Stimulated activated CD8-positive, alpha-beta memory T cell treated with anti-CD3 and anti-CD28 coated beads, Interleukin-4, amount 100 ng/mL, for 4 hours (primary cell): ENCODE measurements around the gene ADCY5.

Experiments
- DNase-seq, 2 donors: peaks; one replicate each; pipeline ENCODE4 v3.0.0-alpha.2; 2020; ENCODE audit warnings: low read depth in 2 of 2, low spot score in 1 of 2

ADCY5 gene

GRCh38 chr3:123388811-123389627 lies 59.9 kb downstream of the ADCY5 start:
- DNase-seq, result no peak

GRCh38 chr3:123388042-123388441 lies 60.8 kb downstream of the ADCY5 start:
- no peak for DNase-seq

GRCh38 chr3:123387532-123387931 lies 61.4 kb downstream of the ADCY5 start:
- DNase-seq, result no peak

- DNase-seq, result no peak
Measured at GRCh38 chr3:123386477-123387040, 62.3 kb downstream of the ADCY5 start.

GRCh38 chr3:123385981-123386380 lies 62.9 kb downstream of the ADCY5 start:
- DNase-seq, result no peak

GRCh38 chr3:123385499-123385898 lies 63.4 kb downstream of the ADCY5 start:
- DNase-seq, result no peak

- no peak for DNase-seq
Measured at GRCh38 chr3:123385001-123385401, 63.9 kb downstream of the ADCY5 start.

GRCh38 chr3:123384256-123384655 lies 64.6 kb downstream of the ADCY5 start:
- no peak for DNase-seq

GRCh38 chr3:123383091-123384053 lies 65.5 kb downstream of the ADCY5 start:
- no peak for DNase-seq

- DNase-seq, result no peak
Measured at GRCh38 chr3:123380261-123380660, 68.6 kb downstream of the ADCY5 start.

GRCh38 chr3:123379041-123379830 lies 69.7 kb downstream of the ADCY5 start:
- no peak for DNase-seq

GRCh38 chr3:123378409-123378915 lies 70.4 kb downstream of the ADCY5 start:
- no peak for DNase-seq

- DNase-seq, result no peak
Measured at GRCh38 chr3:123377243-123377740, 71.6 kb downstream of the ADCY5 start.

- DNase-seq, result no peak
Measured at GRCh38 chr3:123376451-123377242, 72.2 kb downstream of the ADCY5 start.

- no peak for DNase-seq
Measured at GRCh38 chr3:123375014-123375940, 73.6 kb downstream of the ADCY5 start.

GRCh38 chr3:123374016-123374415 lies 74.9 kb downstream of the ADCY5 start:
- DNase-seq, result no peak

- no peak for DNase-seq
Measured at GRCh38 chr3:123373474-123373987, 75.4 kb downstream of the ADCY5 start.
